ENCODE measurements around the gene ASAP2.

Gene ASAP2

GRCh38 chr2:9344434-9344833 lies 137.8 kb downstream of the ASAP2 start:
- H3F3A ChIP-seq (ENCODE audit: insufficient read depth, low read length), result no peaks in the 10 kb centered on the region
- no peaks in the 10 kb centered on the region for H3K27me3 ChIP-seq (replicated peaks; ENCODE audit: insufficient read depth, low read length)
- H3K27ac ChIP-seq (ENCODE audit: low read length), result no peak overlapping the region
- no peak overlapping the region for H2AFZ ChIP-seq (ENCODE audit: low read length)
- no peak overlapping the region for H3K4me2 ChIP-seq (ENCODE audit: low read depth, low read length)
- TF ChIP-seq EZH2phosphoT487 (IDR thresholded peaks at IDR 0.05; ENCODE audit: low read length), result no peak
- no peak for TF ChIP-seq CTCF (IDR thresholded peaks at IDR 0.05; ENCODE audit: low read length)
- no peak for TF ChIP-seq EZH2 (optimal IDR thresholded peaks at IDR 0.05; ENCODE audit: low read depth, low read length)
- no peak overlapping the region for H3K9ac ChIP-seq (ENCODE audit: low read length)
- H3K36me3 ChIP-seq (replicated peaks; ENCODE audit: insufficient read depth, low read length), result no peaks in the 10 kb centered on the region
- no peak overlapping the region for H3K4me3 ChIP-seq (ENCODE audit: low read length)
- no peaks in the 10 kb centered on the region for H4K20me1 ChIP-seq (ENCODE audit: insufficient read depth, low read length)
- H3K79me2 ChIP-seq (ENCODE audit: low read length), result no peaks in the 10 kb centered on the region
- H3K9me3 ChIP-seq (replicated peaks; ENCODE audit: insufficient read depth, low read length), result no peaks in the 10 kb centered on the region
- no peak for DNase-seq
- no peaks in the 10 kb centered on the region for H3K9me2 ChIP-seq (replicated peaks; ENCODE audit: insufficient read depth, low read length)
- H3K4me1 ChIP-seq (ENCODE audit: low read length), result no peaks in the 10 kb centered on the region

GRCh38 chr2:9345343-9345742 lies 138.7 kb downstream of the ASAP2 start:
- no peak overlapping the region for H3K4me3 ChIP-seq (ENCODE audit: low read length)
- no peaks in the 10 kb centered on the region for H3K4me1 ChIP-seq (ENCODE audit: low read length)
- H3K79me2 ChIP-seq (ENCODE audit: low read length), result no peaks in the 10 kb centered on the region
- H4K20me1 ChIP-seq (ENCODE audit: insufficient read depth, low read length), result no peaks in the 10 kb centered on the region
- no peaks in the 10 kb centered on the region for H3K9me2 ChIP-seq (replicated peaks; ENCODE audit: insufficient read depth, low read length)
- TF ChIP-seq EZH2phosphoT487 (IDR thresholded peaks at IDR 0.05; ENCODE audit: low read length) (no peak), CTCF (IDR thresholded peaks at IDR 0.05; ENCODE audit: low read length) (no peak), EZH2 (optimal IDR thresholded peaks at IDR 0.05; ENCODE audit: low read depth, low read length) (no peak)
- no peaks in the 10 kb centered on the region for H3K27me3 ChIP-seq (replicated peaks; ENCODE audit: insufficient read depth, low read length)
- H3K9ac ChIP-seq (ENCODE audit: low read length), result no peak overlapping the region
- no peaks in the 10 kb centered on the region for H3F3A ChIP-seq (ENCODE audit: insufficient read depth, low read length)
- H3K9me3 ChIP-seq (replicated peaks; ENCODE audit: insufficient read depth, low read length), result no peaks in the 10 kb centered on the region
- no peak overlapping the region for H3K27ac ChIP-seq (ENCODE audit: low read length)
- no peaks in the 10 kb centered on the region for H3K36me3 ChIP-seq (replicated peaks; ENCODE audit: insufficient read depth, low read length)
- no peak for DNase-seq
- H2AFZ ChIP-seq (ENCODE audit: low read length), result no peak overlapping the region
- no peak overlapping the region for H3K4me2 ChIP-seq (ENCODE audit: low read depth, low read length)

GRCh38 chr2:9345997-9346396 lies 139.4 kb downstream of the ASAP2 start:
- Histone ChIP-seq H3K27me3 (replicated peaks; ENCODE audit: insufficient read depth, low read length) (no peaks in the 10 kb centered on the region), H3K4me2 (ENCODE audit: low read depth, low read length) (no peak overlapping the region), H2AFZ (ENCODE audit: low read length) (no peak overlapping the region), H3K4me1 (ENCODE audit: low read length) (no peaks in the 10 kb centered on the region), H3F3A (ENCODE audit: insufficient read depth, low read length) (no peaks in the 10 kb centered on the region), H4K20me1 (ENCODE audit: insufficient read depth, low read length) (no peaks in the 10 kb centered on the region), H3K79me2 (ENCODE audit: low read length) (no peaks in the 10 kb centered on the region), H3K9me3 (replicated peaks; ENCODE audit: insufficient read depth, low read length) (no peaks in the 10 kb centered on the region), H3K4me3 (ENCODE audit: low read length) (no peak overlapping the region), H3K27ac (ENCODE audit: low read length) (no peak overlapping the region), H3K36me3 (replicated peaks; ENCODE audit: insufficient read depth, low read length) (no peaks in the 10 kb centered on the region), H3K9ac (ENCODE audit: low read length) (no peak overlapping the region), H3K9me2 (replicated peaks; ENCODE audit: insufficient read depth, low read length) (no peaks in the 10 kb centered on the region)
- TF ChIP-seq CTCF (IDR thresholded peaks at IDR 0.05; ENCODE audit: low read length), result no peak
- TF ChIP-seq EZH2 (optimal IDR thresholded peaks at IDR 0.05; ENCODE audit: low read depth, low read length), result no peak
- no peak for TF ChIP-seq EZH2phosphoT487 (IDR thresholded peaks at IDR 0.05; ENCODE audit: low read length)
- no peak for DNase-seq
